Transverse colon (tissue), 4 donors: ENCODE data around the gene CARF. TPM values are rescaled to one million over a fixed set of nuclear protein-coding genes. Genes with fewer than 3 reads are reported as not detected.
A peak's percentile ranks its signal among the peaks of the same experiment; 100 is the strongest.

Experiments
- DNase-seq: peaks from one replicate; pipeline ENCODE4 v3.0.0-alpha.2; 2019
- H3K27ac ChIP-seq, 4 donors: fragments of 200-600 bp; sonication (generic); 2 replicates each; pipeline ENCODE4 v1.5.1; 2016 to 2018; ENCODE audit warnings: inconsistent platforms in 4 of 4
- H3K27me3 ChIP-seq: fragments of 200-600 bp; sonication (generic); 2 replicates; pipeline ENCODE4 v1.5.1; 2017; ENCODE audit warnings: inconsistent platforms
- H3K36me3 ChIP-seq, 4 donors: fragments of 200-600 bp; sonication (generic); 2 replicates each; pipeline ENCODE4 v1.5.1; 2017 to 2019; ENCODE audit warnings: inconsistent platforms in 4 of 4
- H3K4me1 ChIP-seq, 4 donors: fragments of 200-600 bp; sonication (generic); 2 replicates each; pipeline ENCODE4 v1.5.1; 2017 to 2020; ENCODE audit warnings: inconsistent platforms in 4 of 4
- H3K4me3 ChIP-seq, 4 donors: fragments of 200-600 bp; sonication (generic); 1 replicate in 1 of 4; 2 replicates in 3 of 4; pipeline versions ENCODE4 v1.5.1 to v1.6.1; 2017 to 2019; ENCODE audit warnings: inconsistent platforms in 4 of 4
- H3K9me3 ChIP-seq, 2 donors: fragments of 200-600 bp; sonication (generic); 2 replicates each; pipeline ENCODE4 v1.5.1; 2017 to 2019; ENCODE audit warnings: inconsistent platforms in 2 of 2
- CTCF ChIP-seq, 5 experiments: fragments of 200-600 bp in 3 of 5; fragments of 450-650 bp in 2 of 5; sonication (generic) in 3 of 5; IDR thresholded peaks; 1 replicate in 2 of 5; 2 replicates in 3 of 5; pipeline ENCODE4 v1.5.1; 2016 to 2017; ENCODE audit warnings: antibody characterized with exemption in 5 of 5, inconsistent platforms in 3 of 5, mild to moderate bottlenecking in 2 of 5, moderate library complexity in 1 of 5
- EP300 ChIP-seq: sonication (generic); formaldehyde crosslinking; IDR thresholded peaks from one replicate; pipeline ENCODE4 v1.6.1; 2017; ENCODE audit warnings: antibody characterized with exemption, low read depth
- POLR2A ChIP-seq: fragments of 450-650 bp; IDR thresholded peaks from one replicate; pipeline ENCODE4 v1.6.1; 2016; ENCODE audit warnings: antibody characterized with exemption, mild to moderate bottlenecking, moderate library complexity
- POLR2AphosphoS5 ChIP-seq, 3 donors: sonication (generic); formaldehyde crosslinking; IDR thresholded peaks; one replicate each; pipeline ENCODE4 v1.6.1; 2016; ENCODE audit warnings: antibody characterized with exemption in 3 of 3
- WGBS, 2 donors: methylation state at CpG; one replicate each; pipeline ENCODE4 v1.1.5; 2018; ENCODE audit warnings: low coverage in 1 of 2; 5-methylcytosine and 5-hydroxymethylcytosine counted together
- in situ Hi-C, 4 donors: fragments of 200-750 bp; cut with MboI; loops; one replicate each; pipeline versions ENCODE4 v1.15.0 to v1.15.1; 2017; ENCODE audit warnings: low sequenced_read_pairs in 3 of 4, low pct_ligation_motif_present in 1 of 4, low pct_unique_long_range_greater_than_20kb in 1 of 4
- intact Hi-C: fragments of 100-400 bp; cut with DNase I; formaldehyde crosslinking; loops from one replicate; pipeline ENCODE4 v1.15.1; 2023; ENCODE audit warnings: low total_unique reads
- total RNA-seq, 4 donors: library from RNA; depleted of rRNA; stranded (reverse); fragments of >200 nt; gene quantifications; one replicate each; pipeline ENCODE4 v1.1.0, GENCODE V29; 2016

CARF gene
- total RNA-seq, 4 donors from 2014 or later: 11.0 to 98.4 (median 54.8) TPM

- intact Hi-C loops (no loop called here), in situ Hi-C loops (no loop called here)
- 0 to 11% methylated on average over 1 of the region's 1 CpG for WGBS, 2 donors
- DNase-seq: no peak
- Histone ChIP-seq H3K27me3 (no peaks in the 10 kb centered on the region), H3K36me3 (no peaks in the 10 kb centered on the region), H3K9me3 (no peaks in the 10 kb centered on the region), H3K27ac (peak overlapping the region; percentile 11 to 97 (median 71)), H3K4me3 (peak overlapping the region in 3 of 4 donors; percentile 16 to 91 (median 84)), H3K4me1 (peaks cover 7 to 84% (median 51%) of the 10 kb centered on the region in 4 donors)
- TF ChIP-seq CTCF (IDR thresholded peaks at IDR 0.05) (no peak), POLR2A (no peak), POLR2AphosphoS5 (IDR thresholded peaks at IDR 0.05) (no peak), EP300 (no peak)
These were observed 106.1 kb downstream of the CARF start for GRCh38 chr2:203018181-203018580.

GRCh38 chr2:203019142-203019541 lies 107.1 kb downstream of the CARF start:
- Histone ChIP-seq H3K36me3 (no peaks in the 10 kb centered on the region), H3K27ac (peak overlapping the region in 3 of 4 donors; percentile 46 to 97 (median 96)), H3K4me3 (peak overlapping the region in 3 of 4 donors; percentile 16 to 91 (median 84)), H3K4me1 (peaks cover 7 to 78% (median 49%) of the 10 kb centered on the region in 4 donors), H3K9me3 (no peaks in the 10 kb centered on the region), H3K27me3 (no peaks in the 10 kb centered on the region)
- TF ChIP-seq POLR2A (no peak), EP300 (no peak), CTCF (IDR thresholded peaks at IDR 0.05) (peak in 3 of 5 experiments; percentile 16 to 40 (median 39)), POLR2AphosphoS5 (IDR thresholded peaks at IDR 0.05) (peak in 1 of 3 donors; percentile 10)
- WGBS, 2 donors: 56 to 77% methylated on average over 2 of the region's 2 CpGs
- in situ Hi-C loops: no loop called here
- DNase-seq: no peak
- intact Hi-C loops: no loop called here

- H3K4me1 ChIP-seq: peaks cover 7 to 70% (median 37%) of the 10 kb centered on the region in 4 donors
- no peak overlapping the region for H3K4me3 ChIP-seq
- intact Hi-C loops: no loop called here
- no peaks in the 10 kb centered on the region for H3K27me3 ChIP-seq
- no peak for DNase-seq
- no peaks in the 10 kb centered on the region for H3K36me3 ChIP-seq
- in situ Hi-C loops: no loop called here
- WGBS, 2 donors: 59 to 70% methylated on average over 4 of the region's 4 CpGs
- TF ChIP-seq POLR2A (no peak), POLR2AphosphoS5 (IDR thresholded peaks at IDR 0.05) (no peak)
- H3K27ac ChIP-seq: peak overlapping the region in 2 of 4 donors; percentile 27 to 43
- H3K9me3 ChIP-seq: no peaks in the 10 kb centered on the region
These were observed 109.9 kb downstream of the CARF start for GRCh38 chr2:203021991-203022390.

GRCh38 chr2:203022751-203023150 lies 110.7 kb downstream of the CARF start:
- TF ChIP-seq POLR2AphosphoS5 (IDR thresholded peaks at IDR 0.05): no peak
- TF ChIP-seq POLR2A: no peak
- no peak for TF ChIP-seq CTCF (IDR thresholded peaks at IDR 0.05)
- TF ChIP-seq EP300: no peak
- Histone ChIP-seq H3K9me3 (no peaks in the 10 kb centered on the region), H3K4me3 (no peak overlapping the region), H3K4me1 (peaks cover 7 to 63% (median 32%) of the 10 kb centered on the region in 4 donors), H3K36me3 (no peaks in the 10 kb centered on the region), H3K27ac (peak overlapping the region in 3 of 4 donors; percentile 2 to 43 (median 27)), H3K27me3 (no peaks in the 10 kb centered on the region)
- intact Hi-C loops (no loop called here), in situ Hi-C loops (no loop called here)
- WGBS, 2 donors: 62 to 70% methylated on average over 1 of the region's 1 CpG
- DNase-seq: no peak

GRCh38 chr2:203025592-203025991 lies 113.5 kb downstream of the CARF start:
- TF ChIP-seq CTCF (IDR thresholded peaks at IDR 0.05) (no peak), EP300 (no peak), POLR2AphosphoS5 (IDR thresholded peaks at IDR 0.05) (no peak), POLR2A (no peak)

More at GRCh38 chr2:203025592-203025991, 113.5 kb downstream of the CARF start:
- intact Hi-C loops (no loop called here), in situ Hi-C loops (no loop called here)
- DNase-seq: no peak
- Histone ChIP-seq H3K9me3 (no peaks in the 10 kb centered on the region), H3K27ac (no peak overlapping the region), H3K27me3 (no peaks in the 10 kb centered on the region), H3K36me3 (no peaks in the 10 kb centered on the region), H3K4me3 (no peak overlapping the region), H3K4me1 (peaks cover 4 to 42% (median 18%) of the 10 kb centered on the region in 4 donors)
